NCI-H187 (cell line): Measurements from ENCODE around the gene AFAP1.
A peak's percentile ranks its signal among the peaks of the same experiment; 100 is the strongest.

Experiments
- DNase-seq, 2 experiments: peaks; one replicate each; lab custom pipeline; 2025; lab: John Stamatoyannopoulos, UW

AFAP1 gene

DNA sequence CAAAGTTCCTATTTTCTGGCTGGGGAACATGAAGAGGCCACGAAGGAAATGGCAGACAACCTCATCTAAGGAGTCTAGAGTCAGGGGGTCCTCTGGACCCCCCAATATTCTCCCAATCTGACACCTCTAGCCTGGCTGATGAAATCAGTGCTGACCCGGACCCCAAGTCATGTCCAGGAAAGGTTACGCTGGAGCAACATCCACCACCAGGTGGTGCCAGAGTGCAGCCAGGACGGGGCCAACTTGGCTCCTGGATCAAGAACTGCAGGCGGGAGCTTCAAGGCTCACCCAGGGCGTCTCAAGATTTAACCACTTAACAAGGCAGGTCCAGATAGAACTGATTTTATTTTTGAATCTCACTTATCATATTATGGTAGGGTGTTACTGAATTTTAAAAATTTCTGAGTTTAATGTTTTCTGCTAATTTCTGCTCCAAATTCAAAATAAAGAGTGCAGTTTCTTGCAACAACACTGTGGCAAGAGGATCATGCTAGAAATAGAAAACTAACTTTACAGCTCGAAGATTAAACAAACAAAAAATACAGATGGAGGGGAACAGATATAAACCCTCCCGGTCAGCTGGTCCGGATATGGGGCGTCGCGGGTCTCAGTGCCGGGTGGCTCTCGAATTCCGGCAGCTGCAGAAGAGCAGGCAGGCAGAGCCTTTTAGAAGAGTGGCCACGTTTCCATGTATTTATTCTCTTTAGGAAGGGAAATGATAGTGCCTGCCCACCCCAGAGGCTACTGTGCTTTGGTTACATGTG is 135.5 kb downstream of the AFAP1 start:
- DNase-seq = peak; percentile 59 to 67

DNA sequence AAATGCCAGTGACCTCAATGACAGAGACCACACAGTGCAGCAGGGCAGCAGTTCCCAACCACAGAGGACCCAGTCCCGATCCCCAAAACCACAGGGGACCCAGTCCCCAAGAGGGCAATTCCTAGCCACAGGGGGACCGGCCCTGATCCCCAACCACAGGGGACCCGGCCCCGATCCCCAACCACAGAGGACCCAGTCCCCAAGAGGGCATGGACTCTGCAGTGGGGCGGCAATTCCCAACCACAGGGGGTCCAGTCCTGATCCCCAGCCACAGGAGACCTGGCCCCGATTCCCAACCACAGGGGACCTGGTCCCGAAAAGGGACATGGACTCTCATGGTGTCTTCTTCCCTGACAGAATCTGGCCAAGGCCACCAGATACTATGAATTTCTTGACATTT is 136.3 kb downstream of the AFAP1 start:
- no peak for DNase-seq

DNA sequence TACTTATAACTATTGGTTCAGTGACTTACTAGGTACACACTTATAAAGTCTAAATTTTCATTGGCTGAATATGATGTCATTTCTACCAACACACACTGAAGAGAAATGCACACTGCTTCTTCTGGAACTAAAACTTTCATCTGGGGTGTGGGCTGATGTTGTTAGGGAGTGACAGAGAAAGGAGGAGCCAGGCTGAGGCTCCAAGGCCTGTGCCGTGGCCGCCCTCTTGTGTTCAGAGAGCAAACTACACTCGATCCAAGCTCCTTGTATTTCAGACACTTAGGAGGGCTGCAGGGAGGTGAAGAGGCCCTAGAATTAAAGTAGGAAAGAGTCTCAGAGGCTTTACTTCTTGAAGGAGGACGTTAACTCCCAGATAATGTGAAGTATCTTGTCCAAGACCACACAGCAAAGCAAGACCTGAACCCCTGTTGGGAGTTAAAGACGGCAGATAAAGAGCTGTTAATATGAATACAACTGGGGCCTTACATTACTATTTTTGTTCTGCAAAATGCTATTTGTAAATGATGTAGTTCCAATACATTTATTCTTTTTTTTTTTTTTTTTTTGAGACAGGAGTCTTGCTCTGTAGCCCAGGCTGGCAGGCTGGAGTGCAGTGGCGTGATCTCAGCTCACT is 137.5 kb downstream of the AFAP1 start:
- DNase-seq = peak; percentile 66 to 80

DNA sequence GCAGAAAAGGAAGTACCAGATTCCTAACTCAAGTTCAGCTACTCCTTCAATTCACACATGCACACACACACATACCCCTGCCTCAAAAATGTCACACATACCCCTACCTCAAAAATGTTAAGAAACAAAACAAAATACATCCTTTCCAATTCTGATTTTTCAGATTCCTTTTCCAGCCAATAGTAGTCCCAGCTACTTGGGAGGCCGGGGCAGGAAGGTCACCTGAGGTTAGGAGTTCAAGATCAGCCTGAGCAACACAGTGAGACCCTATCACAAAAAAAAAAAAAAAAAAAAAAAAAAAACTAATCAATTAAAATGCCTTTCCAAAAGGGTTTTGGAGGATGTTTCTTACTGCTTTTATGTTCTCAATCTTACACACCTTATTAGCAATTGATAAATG is 138.0 kb downstream of the AFAP1 start:
- no peak for DNase-seq

DNA sequence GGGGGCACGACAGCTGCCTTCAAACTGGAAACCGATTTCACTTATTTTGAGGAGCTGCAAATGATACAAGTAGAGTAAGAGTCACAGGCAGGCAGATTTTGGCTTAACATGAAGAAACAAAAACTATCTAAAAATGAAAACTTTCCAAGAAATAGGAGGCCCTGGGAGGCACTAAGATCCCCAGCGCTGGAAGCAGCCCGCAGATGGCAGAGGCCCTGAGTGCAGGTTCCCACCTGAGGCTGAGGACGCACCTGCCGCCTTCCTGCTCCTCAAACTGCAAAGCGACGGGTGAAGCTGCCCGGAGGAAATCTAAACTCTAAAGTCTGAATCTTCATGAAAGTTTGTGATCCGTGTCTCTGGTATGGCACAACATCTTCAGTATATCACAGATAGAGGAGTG is 138.7 kb downstream of the AFAP1 start:
- no peak for DNase-seq

DNA sequence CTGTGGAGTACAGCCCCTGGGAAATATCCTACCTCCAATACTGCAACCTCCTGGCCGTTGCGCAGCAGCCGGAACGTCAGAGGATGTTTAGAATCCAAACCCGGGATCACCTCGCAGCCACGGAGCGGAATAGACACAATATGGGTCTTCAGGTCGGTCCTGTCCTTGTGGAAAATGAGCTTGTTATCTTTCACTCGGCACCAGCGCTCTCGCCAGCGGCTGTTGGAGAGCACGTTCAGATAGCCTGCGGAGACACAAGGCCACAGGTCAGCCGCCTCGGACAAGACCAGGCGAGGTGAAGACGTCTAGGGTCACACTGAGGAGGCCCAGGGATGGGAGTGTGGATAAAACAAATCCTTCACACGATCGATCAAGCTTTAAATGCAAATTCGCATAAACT is 139.3 kb downstream of the AFAP1 start:
- DNase-seq = no peak

DNA sequence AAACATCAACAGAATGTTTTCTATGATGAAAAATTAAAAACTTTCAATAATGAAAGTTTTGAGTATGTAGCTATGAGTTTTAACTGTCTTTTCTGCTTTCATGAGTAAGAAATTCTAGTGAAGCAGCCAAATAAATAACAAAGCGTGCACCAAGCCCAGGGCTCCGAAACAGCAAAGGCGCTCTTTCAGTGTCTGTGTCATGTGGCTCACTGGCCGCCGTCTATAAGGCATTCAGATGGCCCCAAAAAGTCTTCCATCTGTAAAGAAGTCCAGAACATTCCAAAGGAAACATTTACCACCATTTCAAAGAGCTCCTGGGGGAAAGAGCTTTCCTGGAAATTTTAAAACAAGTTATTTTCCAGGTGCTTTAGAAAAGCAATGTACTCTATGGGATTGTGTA is 139.9 kb downstream of the AFAP1 start:
- DNase-seq = no peak

DNA sequence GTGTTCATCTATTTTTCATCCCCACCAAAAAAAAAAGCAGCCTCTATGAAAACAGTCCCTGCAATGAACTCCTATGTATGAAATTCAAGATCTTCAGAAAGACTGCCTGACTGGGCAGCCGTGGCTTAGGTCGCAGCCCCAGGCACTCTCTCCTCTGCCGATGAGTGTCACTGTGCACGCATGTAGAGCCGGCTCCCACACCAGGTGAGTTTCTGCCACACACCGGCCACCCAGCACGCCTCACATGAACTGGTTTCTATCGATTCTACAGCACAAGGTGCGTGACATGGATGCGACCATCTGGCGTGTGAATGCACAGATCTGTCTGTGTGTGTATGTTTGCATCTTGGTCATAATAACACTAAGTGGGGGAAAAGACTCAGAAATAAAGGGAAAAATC is 140.4 kb downstream of the AFAP1 start:
- no peak for DNase-seq

DNA sequence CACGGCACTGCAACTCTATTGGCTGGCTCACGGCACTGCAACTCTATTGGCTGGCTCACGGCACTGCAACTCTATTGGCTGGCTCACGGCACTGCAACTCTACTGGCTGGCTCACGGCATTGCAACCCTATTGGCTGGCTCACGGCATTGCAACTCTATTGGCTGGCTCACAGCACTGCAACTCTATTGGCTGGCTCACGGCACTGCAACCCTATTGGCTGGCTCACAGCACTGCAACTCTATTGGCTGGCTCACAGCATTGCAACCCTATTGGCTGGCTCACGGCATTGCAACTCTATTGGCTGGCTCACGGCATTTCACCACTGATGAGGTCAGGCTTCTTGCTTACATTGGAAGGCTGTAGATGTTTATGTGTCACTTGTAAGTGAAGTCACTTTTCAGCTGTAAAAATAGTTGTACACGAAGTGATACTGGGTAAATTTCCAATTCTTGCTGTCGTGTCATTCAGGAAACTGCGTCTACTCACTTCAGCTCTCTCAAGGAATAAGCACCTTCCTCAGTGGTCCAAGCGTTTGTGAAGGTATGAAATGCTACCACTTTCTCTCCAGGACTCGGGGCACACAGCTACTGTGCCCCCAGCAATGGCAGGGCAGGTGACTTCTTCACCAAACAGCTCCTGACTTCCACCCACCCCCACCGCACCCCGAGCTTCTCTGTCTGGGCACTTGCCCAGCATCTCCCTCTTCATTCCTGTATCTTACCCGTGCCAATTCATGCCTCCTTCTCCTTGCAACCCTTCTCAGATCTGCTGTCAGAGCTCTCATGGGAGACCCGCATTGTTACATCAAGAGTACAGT is 141.3 kb downstream of the AFAP1 start:
- DNase-seq = no peak

DNA sequence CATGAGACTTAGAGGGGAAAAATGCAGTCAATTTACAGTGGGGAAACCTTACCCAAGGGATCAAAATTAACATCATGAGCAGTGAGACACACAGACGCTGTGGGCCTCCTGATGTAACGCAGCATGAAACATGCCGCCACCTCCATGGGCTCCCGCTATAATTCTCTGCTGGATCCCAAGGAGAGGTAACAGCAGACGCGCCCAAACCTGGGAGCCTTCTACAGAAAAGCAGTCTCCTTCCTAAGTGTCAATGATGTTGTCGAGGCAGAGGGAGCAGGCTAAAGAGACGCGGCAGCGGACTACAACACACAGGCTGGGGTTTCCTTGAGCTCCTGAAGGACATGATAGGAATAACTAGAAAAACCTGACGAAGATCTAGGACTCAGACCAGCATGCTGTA is 142.3 kb downstream of the AFAP1 start:
- no peak for DNase-seq

DNA sequence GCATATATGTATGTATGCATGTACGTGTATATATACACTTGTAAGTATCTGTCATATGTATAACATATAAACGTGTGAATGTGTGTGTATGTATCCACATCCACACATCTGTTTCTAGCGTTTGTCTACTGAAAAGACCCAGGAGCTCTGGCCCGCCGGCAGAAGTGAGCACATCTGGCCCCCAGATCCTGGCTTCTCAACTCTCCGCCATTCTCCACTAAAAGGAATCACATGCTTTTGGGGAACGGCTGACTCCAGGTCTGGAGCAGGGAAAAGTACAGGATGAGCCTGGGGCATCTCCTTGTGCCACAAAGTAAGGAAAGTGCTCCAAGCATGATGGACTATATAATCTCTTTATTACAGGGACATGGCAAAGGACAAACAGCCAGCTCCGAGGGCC is 143.7 kb downstream of the AFAP1 start:
- no peak for DNase-seq

DNA sequence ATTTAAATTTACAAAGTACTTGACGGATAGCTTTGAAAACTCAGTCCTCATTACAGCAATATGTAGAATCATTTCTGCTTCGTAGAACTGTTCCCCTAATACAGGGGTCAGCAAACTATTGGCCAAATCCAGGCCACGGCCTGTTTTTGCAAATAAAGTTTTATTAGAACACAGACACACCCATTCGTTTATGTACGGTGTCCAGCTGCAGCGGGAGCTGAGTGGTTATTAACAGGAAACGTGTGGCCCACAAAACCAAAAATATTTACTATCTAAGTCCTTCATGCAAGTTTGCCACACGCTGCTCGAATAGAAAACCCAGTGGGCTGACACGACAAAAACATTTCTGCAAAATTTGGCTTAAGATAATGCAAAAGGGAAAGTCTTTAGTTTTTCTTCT is 146.5 kb downstream of the AFAP1 start:
- no peak for DNase-seq

DNA sequence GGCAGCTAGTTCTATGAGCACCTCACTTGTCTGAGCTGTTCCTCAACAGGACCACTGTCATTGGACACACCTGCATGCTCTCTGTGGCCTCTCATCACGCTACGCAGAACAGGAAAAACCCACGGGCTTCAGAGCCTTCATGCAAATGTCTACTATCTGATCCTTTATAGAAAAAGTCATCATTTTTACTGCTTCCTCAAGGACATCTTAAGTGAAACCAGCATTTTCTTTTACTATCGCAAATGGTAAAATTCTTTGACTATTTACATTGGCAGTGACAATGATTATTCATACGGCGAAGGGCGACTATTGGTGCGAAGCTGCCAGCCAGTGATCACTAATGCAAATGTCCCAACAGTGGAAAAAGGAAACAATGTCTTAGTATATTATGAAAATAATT is 147.0 kb downstream of the AFAP1 start:
- no peak for DNase-seq

DNA sequence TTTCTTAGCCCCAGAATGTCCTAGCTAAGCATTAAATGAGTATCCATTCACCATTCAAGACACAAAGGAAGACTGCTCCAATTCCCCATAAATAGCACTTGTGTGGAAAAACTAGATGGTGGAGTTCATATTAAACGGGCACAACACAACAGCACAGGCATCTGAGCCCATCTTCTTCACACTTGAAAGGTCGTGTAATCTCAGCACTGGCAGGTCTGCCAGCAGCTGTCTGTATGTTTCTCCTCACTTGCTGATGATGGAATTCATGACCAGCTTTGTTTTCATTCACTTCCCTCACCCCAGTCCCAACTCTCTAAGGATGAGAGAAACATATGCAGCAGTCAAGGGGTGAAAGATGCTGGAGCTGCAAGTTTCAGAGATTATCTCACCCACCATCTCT is 148.7 kb downstream of the AFAP1 start:
- DNase-seq = no peak

DNA sequence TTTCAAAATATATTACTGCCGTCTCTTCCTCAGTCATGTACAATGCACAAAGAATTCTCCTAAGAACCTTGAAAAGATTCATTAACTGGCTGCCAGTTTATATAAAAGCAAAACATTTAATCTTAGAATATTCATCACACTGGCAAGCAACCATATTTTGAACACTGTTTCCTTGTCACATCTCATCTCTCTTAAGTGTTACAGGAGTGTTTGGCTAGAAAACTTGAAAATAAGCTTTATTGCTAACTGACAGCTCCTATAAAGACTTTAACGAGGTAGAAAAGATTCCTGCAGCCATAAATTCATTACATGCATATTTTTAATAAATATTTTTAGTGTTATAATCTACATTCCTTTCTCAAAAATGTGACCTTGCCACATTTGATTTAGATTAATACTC is 149.6 kb downstream of the AFAP1 start:
- DNase-seq = no peak

DNA sequence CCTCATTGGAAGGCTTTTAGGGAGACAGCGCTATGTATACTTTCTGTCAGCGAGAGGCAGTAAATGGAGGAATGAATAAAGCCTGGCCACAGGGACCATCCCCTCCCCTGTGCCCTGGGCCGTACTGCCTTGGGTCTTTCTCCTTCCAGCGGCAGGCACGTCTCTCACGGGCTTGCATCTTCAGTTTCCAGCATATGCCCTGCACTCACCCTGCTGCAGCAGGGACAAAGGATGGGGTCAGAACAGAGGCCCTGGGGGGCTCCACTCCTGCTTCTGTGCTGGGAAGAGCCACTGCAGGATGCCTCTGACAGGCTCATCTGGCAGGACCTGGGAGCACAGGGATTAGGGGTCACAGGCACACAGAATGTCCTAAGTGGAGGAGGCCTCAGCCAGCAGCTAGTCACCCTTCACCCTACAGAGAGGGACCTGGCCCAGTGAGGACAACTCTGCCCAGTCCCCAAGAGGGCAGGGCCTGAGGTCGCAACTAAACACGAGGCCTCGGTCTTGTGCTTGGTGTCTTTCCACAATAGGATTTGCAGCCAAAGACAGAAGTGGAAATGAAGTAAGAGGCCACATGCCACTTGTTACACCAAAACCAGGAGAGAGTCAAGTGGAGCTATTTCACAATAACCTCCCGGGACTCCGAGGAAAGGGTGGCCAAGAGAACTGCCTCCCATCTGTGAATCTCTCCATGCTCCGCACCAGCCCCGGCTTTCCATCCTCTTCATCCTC is 150.8 kb downstream of the AFAP1 start:
- no peak for DNase-seq

DNA sequence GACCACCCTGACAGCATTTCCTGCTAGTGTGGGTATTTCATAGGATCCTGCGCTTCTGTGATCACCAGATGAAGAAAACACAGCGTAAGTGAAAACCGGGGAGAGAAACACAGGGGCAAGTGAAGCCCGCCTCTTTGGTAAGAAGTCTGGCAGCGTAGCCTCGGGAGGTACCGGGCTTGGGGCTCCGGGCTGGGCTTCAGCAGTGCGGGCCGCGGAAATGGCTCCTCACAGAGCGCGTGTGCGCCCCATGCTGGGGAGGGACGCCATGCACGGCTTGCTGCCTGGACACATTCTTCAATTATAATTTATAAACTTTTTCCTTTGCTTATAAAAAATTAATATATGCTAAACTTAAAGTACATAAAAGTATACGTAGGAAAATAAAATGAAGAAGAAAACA is 151.5 kb downstream of the AFAP1 start:
- no peak for DNase-seq

DNA sequence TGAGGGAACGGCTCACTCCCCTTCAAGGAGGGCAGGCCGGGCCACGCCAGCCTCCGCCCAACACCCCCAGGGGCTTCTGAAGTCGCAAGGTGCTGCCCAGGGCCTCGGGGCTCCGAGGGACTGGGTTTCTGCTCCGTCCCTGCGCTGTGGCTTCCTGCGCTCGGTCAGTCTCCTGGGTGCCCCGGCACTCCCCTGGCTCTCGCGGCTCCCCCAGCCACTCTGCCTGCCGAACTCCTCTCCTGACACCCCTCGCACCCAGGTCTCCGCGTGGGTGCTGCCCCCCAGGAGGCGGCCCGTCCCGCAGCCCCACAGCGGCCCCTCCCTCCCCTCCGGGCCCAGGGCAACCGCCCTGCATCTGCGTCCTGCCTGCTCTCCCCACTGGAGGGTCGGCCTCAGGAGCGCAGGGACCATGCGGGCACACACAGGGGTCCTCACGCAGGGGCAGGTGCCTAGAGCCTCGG is 151.9 kb downstream of the AFAP1 start:
- no peak for DNase-seq

DNA sequence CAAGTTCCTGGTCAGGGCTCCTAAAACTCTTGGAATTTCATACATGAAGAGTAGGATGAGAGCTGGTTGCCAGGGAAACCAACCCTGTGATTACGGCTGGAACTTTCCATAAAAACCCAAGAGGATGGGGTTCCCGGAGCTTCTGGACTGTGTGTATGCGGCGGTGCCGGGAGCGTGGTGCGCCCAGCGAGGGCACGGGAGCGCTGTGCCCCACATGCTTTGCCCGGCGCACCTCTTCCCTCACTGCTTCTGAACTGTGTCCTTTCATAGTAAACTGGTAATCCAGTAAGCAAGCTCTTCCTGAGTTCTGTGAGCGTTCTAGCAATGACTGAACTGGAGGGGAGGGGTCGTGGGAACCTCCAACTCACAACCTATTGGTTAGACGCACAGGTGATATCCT is 152.6 kb downstream of the AFAP1 start:
- no peak for DNase-seq

DNA sequence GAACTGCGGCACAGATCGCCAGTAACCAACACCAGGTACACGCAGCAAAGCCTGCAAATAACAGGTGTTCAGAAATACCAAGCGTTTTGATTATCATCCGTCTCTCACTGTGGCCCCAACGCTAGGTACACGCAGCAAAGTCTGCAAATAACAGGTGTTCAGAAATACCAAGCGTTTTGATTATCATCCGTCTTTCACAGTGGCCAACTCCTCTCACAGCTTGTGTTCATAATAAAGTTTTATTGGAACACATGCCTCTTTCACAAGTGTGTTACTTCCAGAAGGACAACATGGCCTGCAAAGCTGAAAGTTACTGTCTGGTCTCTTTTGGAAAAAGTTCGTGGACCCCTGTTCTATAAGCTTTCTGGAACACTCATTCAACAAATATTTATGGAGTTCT is 153.1 kb downstream of the AFAP1 start:
- no peak for DNase-seq

DNA sequence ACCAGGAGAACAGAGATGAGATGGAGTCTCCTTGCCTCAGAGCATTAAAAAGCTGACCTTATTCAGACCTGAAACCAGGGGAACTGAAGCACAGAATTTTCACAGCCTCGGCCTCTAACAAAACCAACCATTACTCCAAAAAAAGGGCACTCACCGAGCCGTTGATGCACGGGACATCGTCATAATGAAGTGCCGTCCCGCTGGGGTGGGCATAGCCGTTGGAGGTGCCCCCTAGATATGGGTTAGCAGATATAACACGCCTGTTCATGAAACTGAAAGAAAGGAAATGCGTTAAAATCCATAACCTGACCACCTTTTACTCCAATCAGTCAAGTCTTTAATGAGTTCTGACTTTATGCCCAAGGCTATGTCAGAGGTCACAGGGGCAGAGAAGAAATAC is 153.6 kb downstream of the AFAP1 start:
- DNase-seq = no peak

DNA sequence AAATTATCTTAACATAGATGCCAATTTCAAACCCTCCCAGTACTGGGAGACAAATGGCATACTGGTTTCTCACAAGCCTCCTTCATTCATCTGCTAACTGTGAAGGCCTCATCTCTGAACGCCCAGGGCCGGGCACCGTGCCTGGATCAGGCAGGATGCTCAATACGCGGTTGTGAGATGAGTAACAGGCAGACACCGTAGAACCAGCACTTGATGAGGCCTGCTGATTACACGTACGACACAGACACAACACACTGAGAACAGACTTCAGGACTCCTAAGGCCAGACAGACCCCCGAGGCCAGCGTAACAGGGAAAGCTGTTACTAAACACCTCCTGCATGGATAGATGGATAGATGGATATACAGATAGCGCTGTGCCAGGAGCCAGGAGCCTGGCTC is 154.6 kb downstream of the AFAP1 start:
- DNase-seq = no peak
